ENCODE data around the gene MBD2.
"Not testable (repeated sequence)": the region's sequence is repeated elsewhere in the genome, so short reads cannot be mapped to it uniquely, and the experiment has no call there.

MBD2 gene

GRCh38 chr18:54130631-54131030 lies 93.8 kb downstream of the MBD2 start:
- no peak overlapping the region for H3K4me3 ChIP-seq (ENCODE audit: low read depth, low read length)
- TF ChIP-seq CTCF (IDR thresholded peaks at IDR 0.05; ENCODE audit: low read depth, low read length) (no peak), POLR2A (IDR thresholded peaks at IDR 0.05; ENCODE audit: extremely low read depth, insufficient read length) (no peak), MAX (IDR thresholded peaks at IDR 0.05; ENCODE audit: low read depth, low read length) (no peak), MYC (IDR thresholded peaks at IDR 0.05; ENCODE audit: low read depth, low read length) (no peak)
- no peak for DNase-seq (ENCODE audit: low read depth)

- TF ChIP-seq POLR2A (IDR thresholded peaks at IDR 0.05; ENCODE audit: extremely low read depth, insufficient read length) (no peak), CTCF (IDR thresholded peaks at IDR 0.05; ENCODE audit: low read depth, low read length) (no peak), MYC (IDR thresholded peaks at IDR 0.05; ENCODE audit: low read depth, low read length) (no peak), MAX (IDR thresholded peaks at IDR 0.05; ENCODE audit: low read depth, low read length) (no peak)
- no peak overlapping the region for H3K4me3 ChIP-seq (ENCODE audit: low read depth, low read length)
- no peak for DNase-seq (ENCODE audit: low read depth)
Observed at GRCh38 chr18:54130177-54130576, 94.3 kb downstream of the MBD2 start.

DNA sequence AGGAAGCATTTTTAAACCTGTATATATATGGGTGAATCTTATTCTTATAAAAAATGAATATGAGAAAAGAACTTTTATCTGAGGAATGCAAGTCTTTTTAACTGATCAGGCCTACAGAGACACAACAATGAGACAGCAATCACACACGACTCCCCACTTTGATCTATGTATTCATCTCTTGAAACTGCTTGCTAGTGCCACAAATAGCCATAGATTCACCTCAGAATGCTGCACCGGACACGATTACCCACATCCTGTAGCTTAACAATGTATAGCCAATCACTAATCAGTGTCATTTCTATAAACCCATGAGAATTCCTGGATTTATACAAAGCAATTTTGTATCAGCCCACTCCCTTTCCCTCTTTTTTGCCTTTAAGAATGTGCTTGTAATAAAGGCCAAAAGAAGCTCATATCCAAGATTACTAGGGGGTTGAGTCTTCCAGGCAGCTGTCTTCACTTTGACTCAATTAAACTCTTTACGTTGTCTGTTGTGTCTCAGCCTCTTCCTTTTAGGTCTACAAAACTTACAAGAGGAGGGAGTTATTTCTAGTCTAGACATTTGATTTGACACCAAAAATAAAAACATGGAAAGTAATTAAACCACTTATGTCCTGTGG lies 94.9 kb downstream of the MBD2 start:
- no peak overlapping the region for H3K4me3 ChIP-seq (ENCODE audit: low read depth, low read length)
- TF ChIP-seq POLR2A (IDR thresholded peaks at IDR 0.05; ENCODE audit: extremely low read depth, insufficient read length) (no peak), MYC (IDR thresholded peaks at IDR 0.05; ENCODE audit: low read depth, low read length) (no peak), MAX (IDR thresholded peaks at IDR 0.05; ENCODE audit: low read depth, low read length) (no peak)
- no peak for DNase-seq (ENCODE audit: low read depth)

DNA sequence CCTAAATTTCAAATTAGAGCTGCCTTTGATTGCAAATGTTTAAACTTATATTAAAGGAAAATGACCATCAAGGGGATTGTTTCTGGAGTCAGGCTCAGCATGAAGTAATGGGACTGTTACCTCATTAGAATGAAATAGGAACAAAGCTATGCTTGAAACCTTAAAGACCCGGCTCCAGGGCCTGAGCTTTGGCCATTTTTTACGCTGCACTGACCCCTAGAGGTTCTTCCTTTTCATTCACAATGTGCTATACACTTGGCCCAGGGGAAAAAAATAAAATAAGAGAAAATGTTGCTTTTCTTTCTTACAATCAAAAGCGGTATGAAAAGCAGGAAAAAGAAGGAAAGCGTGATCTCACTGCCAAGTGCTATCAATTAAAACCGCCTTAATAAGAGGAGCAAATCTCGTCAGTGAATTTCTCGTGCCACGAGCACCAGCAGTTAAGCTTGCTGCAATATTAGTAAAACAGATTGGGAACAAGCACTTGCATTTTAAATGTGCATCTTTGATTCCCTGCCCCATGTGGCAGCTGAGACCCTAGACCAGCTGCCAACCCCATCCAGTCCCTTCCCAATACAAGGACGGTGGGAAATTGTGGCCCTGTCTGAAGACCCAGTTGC lies 96.6 kb downstream of the MBD2 start:
- DNase-seq (ENCODE audit: low read depth) = peak; percentile 57
- TF ChIP-seq CTCF (IDR thresholded peaks at IDR 0.05; ENCODE audit: low read depth, low read length) (peak; percentile 52), MYC (IDR thresholded peaks at IDR 0.05; ENCODE audit: low read depth, low read length) (no peak)
- no peak overlapping the region for H3K4me3 ChIP-seq (ENCODE audit: low read depth, low read length)

DNA sequence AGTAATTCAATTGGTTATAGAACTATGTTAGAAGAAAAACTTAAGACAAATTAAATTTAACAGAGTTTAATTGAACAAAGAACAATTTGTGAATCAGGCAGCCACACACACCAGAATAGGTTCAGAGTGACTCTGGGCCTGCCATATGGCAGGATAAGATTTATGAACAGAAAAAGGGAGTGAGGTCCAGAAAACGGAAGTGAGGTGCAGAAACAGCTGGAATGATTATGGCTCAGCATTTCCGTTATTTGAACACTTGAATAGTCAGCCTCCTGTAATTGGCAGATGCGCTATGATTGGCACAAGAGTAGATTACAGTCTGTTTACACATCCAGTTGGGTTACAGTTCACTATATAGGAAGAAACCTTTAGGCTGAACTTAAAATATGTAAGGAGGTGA lies 99.0 kb downstream of the MBD2 start:
- H3K4me3 ChIP-seq (ENCODE audit: low read depth, low read length) = no peak overlapping the region
- peak; percentile 7 for DNase-seq (ENCODE audit: low read depth)
- TF ChIP-seq MYC (IDR thresholded peaks at IDR 0.05; ENCODE audit: low read depth, low read length) = no peak
- TF ChIP-seq POLR2A (IDR thresholded peaks at IDR 0.05; ENCODE audit: extremely low read depth, insufficient read length) = no peak
- no peak for TF ChIP-seq CTCF (IDR thresholded peaks at IDR 0.05; ENCODE audit: low read depth, low read length)
- no peak for TF ChIP-seq MAX (IDR thresholded peaks at IDR 0.05; ENCODE audit: low read depth, low read length)

- H3K4me3 ChIP-seq (ENCODE audit: low read depth, low read length); DNase-seq (ENCODE audit: low read depth): not testable (repeated sequence)
Observed at GRCh38 chr18:54123720-54124440, 100.6 kb downstream of the MBD2 start.

Measured in NB4 (cell line).